NCI-H2081 (cell line): ENCODE results near the gene SLITRK1.

Experiments used
- DNase-seq, 2 experiments: peaks; one replicate each; lab custom pipeline; 2025; lab: John Stamatoyannopoulos, UW

The SLITRK1 gene

GRCh38 chr13:83867708-83868107 lies 14.6 kb downstream of the SLITRK1 start:
- DNase-seq: no peak

DNA sequence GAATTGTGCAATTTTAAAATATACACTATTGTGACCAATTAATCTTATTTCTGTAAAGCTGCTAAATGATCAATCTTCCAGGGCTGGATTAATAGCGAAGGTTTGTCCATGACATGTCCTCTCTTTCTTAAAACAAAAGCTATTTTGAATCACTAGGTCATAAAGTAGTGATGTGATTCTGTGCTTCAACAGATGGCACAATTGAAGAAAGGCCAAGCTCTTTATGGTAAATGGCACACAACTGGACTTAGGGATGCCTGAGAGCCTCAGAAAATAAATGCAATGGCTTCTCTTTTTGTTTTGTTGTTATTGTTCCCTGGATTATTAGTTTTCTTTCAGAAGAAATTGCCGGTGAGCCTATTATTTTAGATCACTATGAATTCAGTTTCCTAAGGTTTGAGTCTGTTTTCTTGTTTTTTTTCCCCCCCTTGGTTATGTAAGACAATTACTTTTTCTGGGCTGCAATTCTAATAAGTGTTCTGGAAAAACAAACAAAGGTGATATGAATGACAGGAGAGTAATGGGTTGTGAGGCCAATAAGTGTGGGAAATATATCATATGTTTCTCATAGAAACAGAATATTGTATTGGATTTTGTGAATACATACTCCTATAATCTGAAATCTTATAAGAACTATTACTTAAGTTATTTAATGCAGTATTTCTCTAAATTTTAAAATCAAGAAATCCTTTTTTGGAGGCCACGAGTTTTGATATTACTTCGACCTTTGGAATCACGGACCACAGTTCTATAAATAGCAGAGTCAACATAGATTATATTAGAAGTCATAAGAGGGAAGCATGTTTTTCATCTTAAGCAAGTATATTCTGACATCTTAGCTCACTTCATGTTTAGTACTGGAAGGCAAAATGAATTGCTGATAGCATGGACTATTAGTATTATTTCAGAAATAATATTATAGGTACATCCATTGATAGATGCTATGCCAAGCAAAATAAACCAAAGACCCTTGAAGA lies 16.8 kb downstream of the SLITRK1 start:
- DNase-seq: no peak

DNA sequence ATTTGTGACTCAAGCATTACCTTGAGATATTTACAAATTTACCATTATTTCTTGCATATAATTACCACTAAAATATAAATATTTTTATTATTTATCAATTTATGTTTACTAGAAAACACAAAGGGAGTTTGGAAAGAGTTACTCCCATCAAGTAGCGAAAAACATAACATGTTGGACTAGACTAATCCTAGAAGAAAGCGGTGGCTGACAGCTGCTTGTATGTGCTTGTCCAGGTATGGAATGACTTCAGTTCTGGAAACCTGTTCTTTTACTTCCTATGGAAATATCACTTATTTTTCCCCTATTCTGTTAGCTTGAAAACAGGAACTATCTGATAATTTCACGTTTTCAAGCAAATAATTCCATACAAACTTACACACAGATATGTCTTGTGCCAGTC lies 28.5 kb downstream of the SLITRK1 start:
- DNase-seq: no peak

- no peak for DNase-seq
These were observed 37.2 kb downstream of the SLITRK1 start for GRCh38 chr13:83845106-83845505.

DNA sequence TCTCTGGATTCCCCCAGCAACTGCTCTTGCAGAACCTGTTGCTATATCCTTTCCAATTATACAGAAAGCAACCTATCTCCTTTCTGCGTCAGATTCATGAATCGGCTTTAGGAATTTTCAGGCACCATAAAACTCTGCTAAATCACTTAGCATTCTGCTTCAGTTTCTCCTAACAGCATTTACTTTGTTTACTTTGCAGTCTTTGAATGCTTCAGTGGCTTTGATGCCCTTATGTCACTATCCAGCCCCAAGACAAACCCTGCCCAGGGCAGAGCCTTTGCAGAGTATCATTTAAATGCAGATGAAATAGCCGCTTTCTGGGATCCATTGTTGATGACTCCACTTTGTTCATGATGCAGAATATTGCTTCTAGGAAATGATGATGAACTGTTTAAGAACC lies 43.1 kb downstream of the SLITRK1 start:
- no peak for DNase-seq

DNA sequence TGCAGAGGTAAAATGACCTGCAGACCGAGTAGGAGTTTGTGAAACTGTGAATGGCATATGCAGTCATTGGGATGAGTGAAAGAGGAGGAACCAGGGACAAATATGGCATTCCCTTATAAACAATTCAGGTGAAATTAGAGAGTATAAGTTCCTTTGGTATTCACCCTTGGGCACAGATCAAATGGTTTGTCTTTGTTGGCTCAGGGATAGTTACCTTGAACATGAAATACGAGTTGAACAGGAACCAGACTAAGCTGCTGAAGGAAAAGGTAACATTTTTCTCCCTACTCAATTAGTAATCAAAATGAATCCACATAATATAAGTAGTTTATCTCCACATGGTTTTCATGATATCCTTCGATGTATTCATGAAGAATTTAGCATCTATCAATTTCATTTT lies 50.5 kb downstream of the SLITRK1 start:
- DNase-seq: no peak

- no peak for DNase-seq
These were observed 52.5 kb downstream of the SLITRK1 start for GRCh38 chr13:83829810-83830209.

- no peak for DNase-seq
These were observed 54.9 kb downstream of the SLITRK1 start for GRCh38 chr13:83827338-83827737.
